ENCODE measurements around the gene CREBRF.
A peak's percentile ranks its signal among the peaks of the same experiment; 100 is the strongest.
"Not testable (repeated sequence)": the region's sequence is repeated elsewhere in the genome, so short reads cannot be mapped to it uniquely, and the experiment has no call there.

The CREBRF gene

GRCh38 chr5:173099461-173099860 lies 43.3 kb downstream of the CREBRF start:
- TF ChIP-seq CTCF (conservative IDR thresholded peaks at IDR 0.05; ENCODE audit: low read depth, low read length), result no peak
- DNase-seq (ENCODE audit: low read depth), result no peak
- H3K4me3 ChIP-seq (ENCODE audit: low read depth, low read length), result no peak overlapping the region

GRCh38 chr5:173101245-173101644 lies 45.1 kb downstream of the CREBRF start:
- H3K4me3 ChIP-seq (ENCODE audit: low read depth, low read length), result no peak overlapping the region
- TF ChIP-seq CTCF (conservative IDR thresholded peaks at IDR 0.05; ENCODE audit: low read depth, low read length), result no peak
- no peak for DNase-seq (ENCODE audit: low read depth)

GRCh38 chr5:173103411-173103810 lies 47.3 kb downstream of the CREBRF start:
- DNase-seq (ENCODE audit: low read depth), result no peak
- TF ChIP-seq CTCF (conservative IDR thresholded peaks at IDR 0.05; ENCODE audit: low read depth, low read length), result no peak
- H3K4me3 ChIP-seq (ENCODE audit: low read depth, low read length), result no peak overlapping the region

GRCh38 chr5:173108914-173109313 lies 52.8 kb downstream of the CREBRF start:
- no peak overlapping the region for H3K4me3 ChIP-seq (ENCODE audit: low read depth, low read length)
- DNase-seq (ENCODE audit: low read depth), result no peak
- TF ChIP-seq CTCF (conservative IDR thresholded peaks at IDR 0.05; ENCODE audit: low read depth, low read length), result no peak

GRCh38 chr5:173114536-173114935 lies 58.4 kb downstream of the CREBRF start:
- no peak overlapping the region for H3K4me3 ChIP-seq (ENCODE audit: low read depth, low read length)
- no peak for DNase-seq (ENCODE audit: low read depth)
- no peak for TF ChIP-seq CTCF (conservative IDR thresholded peaks at IDR 0.05; ENCODE audit: low read depth, low read length)

- H3K4me3 ChIP-seq (ENCODE audit: low read depth, low read length), result no peak overlapping the region
- no peak for TF ChIP-seq CTCF (conservative IDR thresholded peaks at IDR 0.05; ENCODE audit: low read depth, low read length)
- DNase-seq (ENCODE audit: low read depth), result no peak
Measured at GRCh38 chr5:173119719-173120118, 63.6 kb downstream of the CREBRF start.

- no peak overlapping the region for H3K4me3 ChIP-seq (ENCODE audit: low read depth, low read length)
- no peak for TF ChIP-seq CTCF (conservative IDR thresholded peaks at IDR 0.05; ENCODE audit: low read depth, low read length)
- DNase-seq (ENCODE audit: low read depth), result peak; percentile 94
Measured at GRCh38 chr5:173123416-173123815, 67.3 kb downstream of the CREBRF start.

GRCh38 chr5:173132166-173132565 lies 76.0 kb downstream of the CREBRF start:
- not testable (repeated sequence) for DNase-seq (ENCODE audit: low read depth); H3K4me3 ChIP-seq (ENCODE audit: low read depth, low read length)
